Coronary artery (tissue), 2 donors: ENCODE data around the gene GGA1.

Source experiments
- DNase-seq: peaks from one replicate; pipeline ENCODE4 v3.0.0-alpha.2; 2017; ENCODE audit warnings: low spot score
- H3K27ac ChIP-seq, 2 donors: fragments of 200-600 bp; sonication (generic); one replicate each; pipeline ENCODE4 v1.5.1; 2016 to 2019
- H3K4me3 ChIP-seq: fragments of 200-600 bp; sonication (generic); 2 replicates; pipeline ENCODE4 v1.5.1; 2016; ENCODE audit warnings: mild to moderate bottlenecking, moderate library complexity
- CTCF ChIP-seq: fragments of 200-600 bp; sonication (generic); IDR thresholded peaks from one replicate; pipeline ENCODE4 v1.5.1; 2019; ENCODE audit warnings: antibody characterized with exemption

GGA1 gene

DNA sequence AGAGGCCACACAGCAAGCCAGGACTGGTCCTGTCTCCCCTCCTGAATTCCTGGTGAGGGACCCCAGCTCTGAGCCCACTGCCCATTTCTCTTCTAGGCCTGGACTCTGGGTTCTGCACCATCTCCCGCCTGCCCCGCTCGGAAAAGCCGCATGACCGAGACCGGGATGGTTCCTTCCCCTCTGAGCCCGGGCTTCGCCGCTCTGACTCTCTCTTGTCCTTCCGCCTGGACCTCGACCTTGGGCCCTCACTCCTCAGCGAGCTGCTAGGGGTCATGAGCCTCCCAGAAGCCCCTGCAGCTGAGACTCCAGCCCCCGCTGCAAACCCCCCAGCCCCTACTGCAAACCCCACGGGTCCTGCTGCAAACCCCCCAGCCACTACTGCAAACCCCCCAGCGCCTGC is 40.6 kb upstream of the GGA1 start:
- peak overlapping the region in 1 of 2 donors; percentile 85 for H3K27ac ChIP-seq
- DNase-seq: no peak

GRCh38 chr22:37568448-37569008 is 40.1 kb upstream of the GGA1 start:
- H3K27ac ChIP-seq: peak overlapping the region in 1 of 2 donors; percentile 19
- DNase-seq: no peak
- no peak for TF ChIP-seq CTCF
- no peak overlapping the region for H3K4me3 ChIP-seq

More for the DNA sequence above, 40.6 kb upstream of the GGA1 start:
- H3K4me3 ChIP-seq: no peak overlapping the region
- no peak for TF ChIP-seq CTCF

DNA sequence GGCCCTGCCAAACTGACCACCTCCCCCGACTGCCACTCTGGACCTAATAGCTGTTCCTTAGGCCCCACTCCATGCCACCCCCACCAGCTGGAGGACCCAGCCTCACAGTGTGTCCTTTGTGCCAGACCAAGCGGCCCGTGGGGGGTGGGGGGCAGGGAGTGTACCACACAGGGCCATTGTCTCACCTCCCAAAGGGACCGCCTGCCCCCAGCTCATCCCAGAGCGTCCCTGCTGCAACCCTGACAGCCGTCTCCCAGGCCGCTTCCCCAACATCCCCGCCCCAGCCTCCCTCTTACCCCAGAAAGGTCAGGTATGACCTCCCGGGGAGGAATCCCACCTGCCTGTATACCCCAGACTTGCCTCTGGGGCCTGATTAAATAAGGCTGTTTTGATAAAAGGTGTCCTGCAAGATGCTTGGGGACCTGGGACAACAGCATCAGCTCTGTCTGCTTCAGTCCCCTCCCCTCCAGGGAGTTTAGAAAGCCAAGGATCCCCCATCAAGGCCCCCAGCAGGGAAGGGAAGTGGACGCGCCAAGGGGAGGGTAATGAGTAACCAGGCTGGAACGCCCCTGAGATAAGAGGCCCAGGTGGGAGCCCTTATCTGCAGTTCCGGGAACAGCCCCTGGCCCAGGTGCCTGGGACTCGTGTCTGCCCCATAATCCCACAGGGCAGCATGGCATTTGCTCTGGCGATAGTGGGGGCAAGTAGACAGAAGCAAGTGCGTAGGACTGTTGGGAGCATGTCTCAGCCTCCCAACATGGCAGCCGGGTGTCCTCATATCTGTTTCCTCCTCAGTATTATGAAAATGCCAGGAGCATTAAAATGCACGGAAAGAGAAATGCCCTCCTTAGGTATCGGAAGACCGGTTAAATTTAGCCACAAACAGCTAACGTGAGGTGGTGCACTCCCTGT is 39.4 kb upstream of the GGA1 start:
- H3K27ac ChIP-seq: peak overlapping the region in 1 of 2 donors; percentile 19
- no peak for TF ChIP-seq CTCF
- H3K4me3 ChIP-seq: no peak overlapping the region
- DNase-seq: no peak

- no peak for DNase-seq
- peak overlapping the region in 1 of 2 donors; percentile 19 for H3K27ac ChIP-seq
- H3K4me3 ChIP-seq: no peak overlapping the region
- no peak for TF ChIP-seq CTCF
These were observed 38.5 kb upstream of the GGA1 start for GRCh38 chr22:37569921-37570660.

GRCh38 chr22:37570661-37570976 is 38.0 kb upstream of the GGA1 start:
- peak overlapping the region in 1 of 2 donors; percentile 8 for H3K27ac ChIP-seq
- TF ChIP-seq CTCF: no peak
- no peak for DNase-seq
- no peak overlapping the region for H3K4me3 ChIP-seq

DNA sequence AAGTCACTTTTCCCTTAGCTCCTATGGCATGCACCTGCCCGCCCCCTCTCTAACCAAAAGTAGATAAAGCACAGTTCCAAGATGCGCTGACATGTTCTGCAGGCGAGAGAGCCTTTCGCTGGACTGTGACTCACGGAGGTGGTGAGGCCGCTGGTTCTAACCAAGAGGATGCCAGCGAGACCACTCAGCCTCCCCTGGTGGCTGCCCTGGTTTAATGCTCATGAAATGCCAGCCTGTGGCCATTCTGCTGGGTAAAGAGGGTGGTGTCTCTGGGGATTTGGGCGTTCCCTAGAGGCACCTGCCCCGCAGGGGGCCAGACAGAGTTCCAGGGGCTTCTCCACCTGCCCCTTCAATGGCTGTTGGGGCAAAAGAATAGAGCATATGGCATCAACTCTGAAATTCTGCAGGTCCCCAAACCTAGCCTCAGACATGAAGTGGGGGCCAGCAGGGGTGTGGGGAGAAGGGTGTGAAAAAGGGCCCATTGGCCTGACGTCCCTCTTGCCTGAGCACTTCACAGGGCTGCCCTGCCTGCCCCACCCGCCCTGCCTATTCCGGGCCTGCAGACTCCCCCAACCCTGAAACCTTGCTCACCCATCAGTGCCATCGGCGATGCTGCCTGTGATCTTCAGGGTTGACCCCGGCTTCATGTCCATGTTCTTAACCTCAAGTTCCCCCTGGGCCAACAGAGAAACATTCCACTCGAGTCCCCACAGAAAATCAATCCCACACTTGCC is 37.2 kb upstream of the GGA1 start:
- TF ChIP-seq CTCF: no peak
- Histone ChIP-seq H3K4me3 (no peak overlapping the region), H3K27ac (no peak overlapping the region)
- no peak for DNase-seq
